Caki2 (cell line): ENCODE measurements around the gene UBAP1. TPM values are rescaled to one million over a fixed set of nuclear protein-coding genes. Genes with fewer than 3 reads are reported as not detected.
"Not testable (repeated sequence)": the region's sequence is repeated elsewhere in the genome, so short reads cannot be mapped to it uniquely, and the experiment has no call there.

Experiments
- DNase-seq: peaks from one replicate; pipeline ENCODE4 v3.0.0-alpha.2; 2015; ENCODE audit warnings: low read depth
- in situ Hi-C: cut with HindIII; loops from 2 replicates; pipeline ENCODE4 v1.10.0; 2016; ENCODE audit warnings: low sequenced_read_pairs, low pct_unique_long_range_greater_than_20kb, mixed read lengths
- total RNA-seq: library from RNA; depleted of rRNA; stranded (reverse); fragments of >200 nt; shearing (Covaris generic); gene quantifications from 2 replicates; pipeline ENCODE4 v1.2.3, GENCODE V29; 2014; ENCODE audit warnings: low replicate concordance

The UBAP1 gene
- total RNA-seq, 1 experiment from 2014 or later, result 79.8 TPM

DNA sequence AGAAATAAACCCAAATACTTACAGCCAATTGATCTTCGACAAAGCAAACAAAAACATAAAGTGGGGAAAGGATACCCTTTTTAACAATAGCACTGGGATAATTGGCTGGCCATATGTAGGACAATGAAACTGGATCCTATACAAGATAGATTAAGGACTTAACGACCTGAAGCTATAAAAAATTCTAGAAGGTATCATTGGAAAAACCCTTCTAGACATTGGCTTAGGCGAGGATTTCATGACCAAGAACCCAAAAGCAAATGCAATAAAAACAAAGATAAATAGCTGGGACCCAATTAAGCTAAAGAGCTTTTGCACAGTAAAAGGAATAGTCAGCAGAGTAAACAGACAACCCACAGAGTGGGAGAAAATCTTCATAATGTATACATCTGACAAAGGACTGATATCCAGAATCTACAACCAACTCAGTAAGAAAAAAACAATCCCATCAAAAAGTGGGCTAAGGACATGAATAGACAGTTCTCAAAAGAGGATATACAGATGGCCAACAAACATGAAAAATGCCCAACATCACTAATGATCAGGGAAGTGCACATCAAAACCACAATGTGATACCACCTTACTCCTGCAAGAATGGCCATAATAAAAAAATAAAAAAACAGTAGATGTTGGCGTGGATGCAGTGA is 35.6 kb downstream of the UBAP1 start:
- DNase-seq, in situ Hi-C loops: not testable (repeated sequence)

DNA sequence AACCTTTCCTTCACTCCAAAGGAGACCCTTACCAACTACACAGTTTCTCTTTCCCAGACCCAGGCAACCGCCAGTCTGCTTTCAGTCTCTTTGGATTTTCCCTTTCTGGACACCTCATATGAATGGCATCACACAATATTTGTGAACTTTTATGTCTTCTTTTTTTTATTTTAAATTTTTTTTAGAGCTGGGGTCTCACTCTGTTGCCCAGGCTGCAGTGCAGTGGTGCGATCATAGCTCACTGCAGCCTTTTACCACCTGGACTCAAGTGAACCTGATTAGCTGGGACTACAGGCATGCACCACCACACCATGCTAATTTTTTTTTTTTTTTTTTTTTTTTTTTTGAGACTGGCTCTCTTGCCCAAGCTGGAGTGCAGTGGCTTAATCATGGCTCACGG is 37.5 kb downstream of the UBAP1 start:
- no peak for DNase-seq
- in situ Hi-C loops, result no loop called here

DNA sequence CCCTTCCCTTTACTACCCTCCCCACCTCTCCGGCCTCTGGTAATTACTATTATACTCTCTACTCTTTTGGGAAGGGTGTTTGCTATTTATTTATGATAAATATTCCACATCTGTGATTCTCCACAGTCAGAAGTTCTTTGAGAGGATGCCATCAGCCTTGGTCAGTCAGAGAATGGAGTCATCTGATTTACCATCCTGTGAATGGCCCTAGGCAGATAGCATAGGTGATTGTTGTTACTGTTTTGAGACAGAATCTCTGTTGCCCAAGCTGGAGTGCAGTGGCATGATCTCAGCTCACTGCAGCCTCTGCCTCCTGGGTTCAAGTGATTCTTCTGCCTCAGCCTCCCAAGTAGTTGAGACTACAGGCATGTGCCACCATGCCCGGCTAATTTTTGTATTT is 38.2 kb downstream of the UBAP1 start:
- DNase-seq, in situ Hi-C loops: not testable (repeated sequence)

- in situ Hi-C loops, result no loop called here
- DNase-seq, result no peak
Observed at GRCh38 chr9:34218446-34218845, 39.6 kb downstream of the UBAP1 start.

DNA sequence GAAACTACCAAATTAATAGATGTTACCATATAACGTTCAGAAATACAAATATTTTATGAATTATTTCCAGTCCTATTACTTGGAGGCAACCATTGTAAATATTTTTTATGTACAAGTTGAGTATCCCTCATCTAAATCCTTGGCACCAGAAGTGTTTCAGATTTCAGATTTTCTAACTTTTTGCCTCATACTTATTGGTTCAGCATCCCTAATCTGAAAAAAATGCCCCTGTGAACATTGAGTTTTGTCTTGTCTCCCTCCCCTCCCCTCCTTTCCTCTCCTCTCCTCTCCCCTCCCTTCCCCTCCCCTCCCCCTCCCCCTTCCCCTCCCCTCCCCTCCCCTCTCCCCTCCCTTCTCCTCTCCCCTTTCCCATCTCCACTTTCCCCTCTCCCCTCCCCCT is 40.6 kb downstream of the UBAP1 start:
- no peak for DNase-seq
- in situ Hi-C loops, result no loop called here

GRCh38 chr9:34220218-34220617 is 41.4 kb downstream of the UBAP1 start:
- in situ Hi-C loops, result no loop called here
- no peak for DNase-seq

DNA sequence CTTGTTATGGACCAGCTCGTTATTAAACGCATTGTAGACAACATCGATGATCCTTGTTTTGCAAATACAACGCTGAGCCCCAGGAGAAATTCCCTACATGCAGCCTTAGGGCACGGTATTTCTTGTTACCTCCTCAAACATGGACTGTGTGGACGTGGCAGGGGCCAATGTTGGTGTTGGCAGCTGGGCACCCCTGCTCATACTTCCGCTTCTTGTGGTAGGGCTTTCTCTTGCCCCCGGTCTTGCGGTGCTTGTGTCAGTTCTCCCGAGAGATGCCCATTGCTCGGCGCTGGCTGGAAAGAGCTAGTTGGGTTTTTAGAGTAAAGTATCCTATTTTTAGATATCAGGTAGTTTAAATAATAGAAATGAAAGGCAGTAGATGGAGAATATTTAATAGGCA is 45.5 kb downstream of the UBAP1 start:
- DNase-seq, result no peak
- in situ Hi-C loops, result no loop called here

- in situ Hi-C loops, DNase-seq: not testable (repeated sequence)
Observed at GRCh38 chr9:34226144-34226760, 47.4 kb downstream of the UBAP1 start.

- in situ Hi-C loops, result no loop called here
- no peak for DNase-seq
Observed at GRCh38 chr9:34227445-34227844, 48.6 kb downstream of the UBAP1 start.

DNA sequence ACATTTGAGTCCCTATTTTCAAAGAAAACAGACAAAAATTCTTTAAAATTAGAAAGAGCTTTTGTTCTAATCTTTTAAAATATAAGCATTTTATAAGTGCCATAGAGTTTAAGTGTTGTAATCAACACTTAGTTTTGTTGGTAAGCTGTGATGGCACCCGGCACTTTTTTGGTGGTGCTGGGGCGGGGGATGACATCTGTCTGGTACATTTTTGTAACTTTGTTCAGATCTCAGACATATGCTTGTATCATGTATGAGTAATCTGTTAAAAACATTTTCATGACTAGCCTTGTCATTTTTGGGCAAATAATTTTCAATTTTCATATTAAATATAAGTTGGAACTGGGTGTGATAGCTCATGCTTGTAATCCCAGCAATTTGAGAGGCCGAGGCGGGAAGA is 51.7 kb downstream of the UBAP1 start:
- in situ Hi-C loops, result no loop called here
- no peak for DNase-seq

DNA sequence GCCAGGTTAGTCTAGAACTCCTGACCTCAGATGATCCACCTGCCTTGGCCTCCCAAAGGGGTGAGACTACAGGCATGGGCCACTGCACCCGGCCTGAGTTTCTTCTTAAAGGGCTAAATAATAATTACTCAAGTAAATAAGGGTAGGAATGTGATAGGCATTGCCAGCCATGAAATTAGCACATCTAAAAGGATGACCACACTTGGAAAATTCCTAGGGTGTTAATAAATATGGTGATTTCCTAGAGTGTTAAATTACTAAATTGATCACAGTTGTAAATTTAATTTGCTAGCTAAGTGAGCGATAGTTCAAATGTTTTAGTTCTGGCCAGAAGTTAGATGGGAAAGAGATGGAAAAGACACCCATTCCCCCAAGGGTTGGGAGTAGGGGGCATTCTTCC is 53.4 kb downstream of the UBAP1 start:
- in situ Hi-C loops, result no loop called here
- no peak for DNase-seq

DNA sequence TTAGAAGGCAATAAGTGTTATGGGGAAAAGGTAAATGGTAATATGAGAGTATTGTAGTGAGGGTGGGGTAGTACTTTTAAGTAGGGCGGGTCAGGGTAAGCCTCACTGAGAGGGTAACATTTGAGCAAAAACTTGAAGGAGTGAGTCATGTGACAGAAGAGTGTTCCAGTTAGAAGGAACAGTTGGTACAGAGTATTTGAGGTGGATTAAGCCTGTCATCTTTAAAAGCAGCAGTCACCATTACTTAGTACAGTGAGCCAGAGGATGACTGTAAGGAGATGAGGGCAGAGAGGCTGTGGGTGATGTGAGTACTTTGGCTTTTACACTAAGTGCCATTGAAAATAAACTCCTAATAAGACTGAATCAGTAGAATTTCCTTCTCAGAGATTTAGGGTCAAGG is 54.8 kb downstream of the UBAP1 start:
- DNase-seq, result no peak
- in situ Hi-C loops, result no loop called here

GRCh38 chr9:34237836-34238235 is 59.0 kb downstream of the UBAP1 start:
- in situ Hi-C loops, result no loop called here
- DNase-seq, result no peak

GRCh38 chr9:34240006-34240405 is 61.2 kb downstream of the UBAP1 start:
- in situ Hi-C loops, result no loop called here
- no peak for DNase-seq

GRCh38 chr9:34242830-34243229 is 64.0 kb downstream of the UBAP1 start:
- in situ Hi-C loops, result no loop called here
- DNase-seq, result no peak

DNA sequence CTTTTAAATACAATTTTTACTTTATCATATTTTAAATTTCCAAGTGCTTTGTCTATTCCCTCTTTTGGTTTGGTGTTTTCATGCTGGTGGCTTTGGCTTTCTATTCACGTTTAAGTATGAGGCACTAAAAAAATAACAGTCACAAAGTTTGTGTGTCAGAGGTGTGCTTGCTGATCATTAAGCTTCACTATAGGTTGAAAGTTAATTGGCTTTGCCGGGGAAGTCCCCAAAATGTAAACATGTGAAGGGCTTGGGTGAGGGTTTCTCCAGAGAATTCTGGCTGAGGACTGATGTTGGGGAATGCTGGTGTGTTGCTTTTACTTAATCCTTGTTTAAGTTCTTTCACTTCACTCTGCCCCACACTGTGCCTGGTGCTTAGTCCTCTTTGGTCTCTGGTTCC is 66.4 kb downstream of the UBAP1 start:
- in situ Hi-C loops, DNase-seq: not testable (repeated sequence)

GRCh38 chr9:34246453-34246852 is 67.6 kb downstream of the UBAP1 start:
- no peak for DNase-seq
- in situ Hi-C loops, result no loop called here

DNA sequence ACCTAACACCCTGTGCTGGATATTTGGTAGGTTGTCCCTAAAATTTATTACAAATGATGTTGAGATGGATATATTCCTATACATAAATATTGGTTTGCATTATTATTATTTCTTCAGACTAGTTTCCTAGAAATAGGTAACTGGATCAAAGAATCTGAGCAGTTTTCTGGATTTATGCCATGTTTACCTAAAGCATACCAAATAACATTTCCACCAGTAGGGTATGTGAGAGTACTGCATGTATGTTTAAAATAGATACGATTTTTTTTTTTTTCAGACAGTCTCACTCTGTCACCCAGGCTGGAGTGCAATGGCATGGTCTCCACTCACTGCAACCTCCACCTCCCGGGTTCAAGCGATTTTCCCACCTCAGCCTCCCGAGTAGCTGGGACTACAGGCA is 68.9 kb downstream of the UBAP1 start:
- in situ Hi-C loops, result not testable (repeated sequence)

GRCh38 chr9:34249274-34249673 is 70.4 kb downstream of the UBAP1 start:
- DNase-seq, result no peak
- in situ Hi-C loops, result no loop called here

More for the DNA sequence above, 68.9 kb downstream of the UBAP1 start:
- not testable (repeated sequence) for DNase-seq

GRCh38 chr9:34250721-34251120 is 71.9 kb downstream of the UBAP1 start:
- DNase-seq, result no peak
- in situ Hi-C loops, result no loop called here
